H1 (cell line): ENCODE results near the gene RABL6. TPM values are rescaled to one million over a fixed set of nuclear protein-coding genes. Genes with fewer than 3 reads are reported as not detected.

Experiments used
- CTCF ChIA-PET: fragments of 300-600 bp; sonication (Branson Sonifier 250); formaldehyde crosslinking; loops from one replicate; lab custom pipeline; 2021; ENCODE audit not compliant: partially characterized antibody; lab: Charles Lee
- POLR2A ChIA-PET: fragments of 300-600 bp; sonication (Branson Sonifier 250); formaldehyde crosslinking; loops from one replicate; lab custom pipeline; 2021; ENCODE audit warnings: inconsistent platforms; ENCODE audit not compliant: partially characterized antibody; lab: Charles Lee
- DNase-seq, 2 experiments: peaks; one replicate each; pipeline versions ENCODE4 v3.0.0 to v3.0.0-alpha.2; 2010 to 2022; ENCODE audit warnings: low spot score in 2 of 2, low read depth in 1 of 2, mixed read lengths in 1 of 2
- FAIRE-seq: peaks from 2 replicates; lab custom pipeline; 2011; peaks lifted over from hg19 to GRCh38; lab: Jason Lieb, UNC
- H2AFZ ChIP-seq: 2 replicates; pipeline ENCODE4 v1.8.1; 2012; ENCODE audit warnings: low read length, inconsistent platforms
- H2AK5ac ChIP-seq: 2 replicates; pipeline ENCODE4 v1.6.1; 2013; ENCODE audit warnings: low read depth, low read length
- H2BK120ac ChIP-seq: replicated peaks from 2 replicates; pipeline ENCODE3; 2013; ENCODE audit warnings: low read depth, low read length, inconsistent platforms
- H2BK12ac ChIP-seq: 2 replicates; pipeline ENCODE4 v1.6.1; 2013; ENCODE audit warnings: low read depth, low read length
- H2BK15ac ChIP-seq: 2 replicates; pipeline ENCODE4 v1.6.1; 2013; ENCODE audit warnings: low read length
- H2BK20ac ChIP-seq: 2 replicates; pipeline ENCODE4 v1.6.1; 2013; ENCODE audit warnings: low read length
- H2BK5ac ChIP-seq: 2 replicates; pipeline ENCODE4 v1.6.1; 2013; ENCODE audit warnings: low read depth, low read length
- H3K14ac ChIP-seq: 2 replicates; pipeline ENCODE4 v1.6.1; 2013; ENCODE audit warnings: inconsistent platforms; ENCODE audit not compliant: insufficient read length
- H3K18ac ChIP-seq: 2 replicates; pipeline ENCODE4 v1.6.1; 2013; ENCODE audit warnings: low read length; ENCODE audit errors: extremely low read depth
- H3K23ac ChIP-seq: 2 replicates; pipeline ENCODE4 v1.6.1; 2013; ENCODE audit warnings: inconsistent platforms; ENCODE audit not compliant: insufficient read length
- H3K23me2 ChIP-seq: 2 replicates; pipeline ENCODE4 v1.6.1; 2013; ENCODE audit warnings: low read depth, low read length
- H3K27ac ChIP-seq: 2 replicates; pipeline ENCODE4 v1.6.1; 2011; ENCODE audit warnings: low read depth, low read length, inconsistent platforms
- H3K27me3 ChIP-seq, 4 experiments: replicated peaks in 1 of 4; 1 replicate in 1 of 4; 2 replicates in 3 of 4; pipeline versions ENCODE4 v1.6.1 to v1.8.1; 2011 to 2013; ENCODE audit warnings: low read length in 3 of 4, mild to moderate bottlenecking in 3 of 4, inconsistent platforms in 2 of 4, mixed read lengths in 2 of 4, moderate library complexity in 1 of 4; ENCODE audit not compliant: control insufficient read depth in 3 of 4, insufficient read depth in 3 of 4; ENCODE audit errors: extremely low read depth in 1 of 4
- H3K36me3 ChIP-seq, 4 experiments: 2 replicates each; pipeline versions ENCODE4 v1.6.1 to v1.8.1; 2011 to 2013; ENCODE audit warnings: mild to moderate bottlenecking in 4 of 4, low read length in 3 of 4, moderate library complexity in 2 of 4, control low read depth in 1 of 4, inconsistent platforms in 1 of 4; ENCODE audit not compliant: insufficient read depth in 4 of 4, control insufficient read depth in 2 of 4
- H3K4ac ChIP-seq: replicated peaks from 2 replicates; pipeline ENCODE3; 2013; ENCODE audit warnings: low read length, low read depth, mixed read lengths, inconsistent platforms; ENCODE audit not compliant: insufficient read length
- H3K4me1 ChIP-seq, 4 experiments: replicated peaks in 1 of 4; 1 replicate in 1 of 4; 2 replicates in 3 of 4; pipeline versions ENCODE4 v1.6.1 to v1.8.1; 2011 to 2013; ENCODE audit warnings: low read length in 3 of 4, inconsistent platforms in 2 of 4, mixed read lengths in 1 of 4; ENCODE audit not compliant: insufficient read depth in 4 of 4, control insufficient read depth in 3 of 4
- H3K4me2 ChIP-seq, 2 experiments: 2 replicates each; pipeline versions ENCODE4 v1.6.1 to v1.8.1; 2011 to 2013; ENCODE audit warnings: low read depth in 2 of 2, low read length in 2 of 2, control low read depth in 1 of 2, inconsistent platforms in 1 of 2, mild to moderate bottlenecking in 1 of 2; ENCODE audit not compliant: insufficient read depth in 1 of 2
- H3K4me3 ChIP-seq, 4 experiments: fragments of 200-600, 300-600 bp in 1 of 4; sonication (generic), shearing (Covaris generic), sonication (Bioruptor Twin) in 1 of 4; 2 replicates each; pipeline versions ENCODE4 v1.5.1 to v1.8.1; 2011 to 2016; ENCODE audit warnings: low read length in 4 of 4, low read depth in 3 of 4, control low read depth in 2 of 4, inconsistent platforms in 2 of 4, mild to moderate bottlenecking in 2 of 4, mixed read lengths in 1 of 4, moderate library complexity in 1 of 4; ENCODE audit not compliant: insufficient read depth in 2 of 4; ENCODE audit errors: extremely low read depth in 1 of 4
- H3K56ac ChIP-seq: replicated peaks from 2 replicates; pipeline ENCODE3; 2013; ENCODE audit warnings: low read depth, mild to moderate bottlenecking, mixed read lengths, low read length, inconsistent platforms; ENCODE audit not compliant: insufficient read length
- H3K79me1 ChIP-seq: 2 replicates; pipeline ENCODE4 v1.6.1; 2013; ENCODE audit warnings: low read depth, low read length, control low read depth
- H3K79me2 ChIP-seq, 2 experiments: 2 replicates each; pipeline versions ENCODE4 v1.6.1 to v1.8.1; 2012 to 2013; ENCODE audit warnings: low read length in 2 of 2, mild to moderate bottlenecking in 2 of 2, inconsistent platforms in 1 of 2; ENCODE audit not compliant: insufficient read depth in 2 of 2, control insufficient read depth in 1 of 2
- H3K9ac ChIP-seq, 4 experiments: replicated peaks in 1 of 4; 1 replicate in 1 of 4; 2 replicates in 3 of 4; pipeline versions ENCODE4 v1.6.1 to v1.8.1; 2011 to 2013; ENCODE audit warnings: low read depth in 3 of 4, low read length in 3 of 4, control low read depth in 2 of 4, mild to moderate bottlenecking in 2 of 4, moderate library complexity in 2 of 4, inconsistent platforms in 1 of 4; ENCODE audit errors: extremely low read depth in 1 of 4
- H3K9me3 ChIP-seq, 2 experiments: 2 replicates each; pipeline versions ENCODE4 v1.6.1 to v1.8.1; 2012 to 2013; ENCODE audit warnings: mild to moderate bottlenecking in 2 of 2, moderate library complexity in 2 of 2, control low read depth in 1 of 2, inconsistent platforms in 1 of 2, low read depth in 1 of 2, low read length in 1 of 2, mixed read lengths in 1 of 2; ENCODE audit not compliant: insufficient read depth in 2 of 2
- H4K20me1 ChIP-seq, 2 experiments: replicated peaks in 1 of 2; 2 replicates each; pipeline versions ENCODE3 to v1.8.1; 2011 to 2013; ENCODE audit warnings: inconsistent platforms in 2 of 2, low read length in 2 of 2, mild to moderate bottlenecking in 1 of 2; ENCODE audit not compliant: insufficient read depth in 2 of 2, control insufficient read depth in 1 of 2
- H4K5ac ChIP-seq: 2 replicates; pipeline ENCODE4 v1.6.1; 2013; ENCODE audit warnings: low read length, low read depth, mixed read lengths, inconsistent platforms; ENCODE audit not compliant: insufficient read length
- H4K8ac ChIP-seq: 2 replicates; pipeline ENCODE4 v1.8.0; 2013; ENCODE audit warnings: mild to moderate bottlenecking, moderate library complexity, low read length, inconsistent platforms; ENCODE audit not compliant: insufficient read depth; ENCODE audit errors: extremely low read depth
- H4K91ac ChIP-seq: replicated peaks from 2 replicates; pipeline ENCODE3; 2013; ENCODE audit warnings: low read length, mixed read lengths, inconsistent platforms; ENCODE audit not compliant: insufficient read length
- CBX5 ChIP-seq: fragments of 300-800, 300-1000 bp; sonication (generic); IDR thresholded peaks from 2 replicates; pipeline ENCODE4 v1.7.1; 2016; ENCODE audit warnings: antibody characterized with exemption, low read length, low read depth
- CHD2 ChIP-seq: IDR thresholded peaks from 2 replicates; pipeline ENCODE4 v1.6.1; 2012; ENCODE audit warnings: low read length, improper control_type of control experiment
- KDM1A ChIP-seq: fragments of 200-600, 300-600 bp; sonication (generic); IDR thresholded peaks from 2 replicates; pipeline ENCODE4 v1.7.1; 2016; ENCODE audit warnings: mild to moderate bottlenecking, low read length, borderline replicate concordance
- RNF2 ChIP-seq: fragments of 200-900, 300-1000 bp; sonication (generic); IDR thresholded peaks from 2 replicates; pipeline ENCODE4 v1.7.1; 2016; ENCODE audit warnings: borderline replicate concordance, low read depth, mild to moderate bottlenecking, antibody characterized with exemption, low read length; ENCODE audit not compliant: poor library complexity, severe bottlenecking; ENCODE audit errors: missing control alignments
- WGBS, 2 experiments: shearing (Covaris generic) in 1 of 2; methylation state at CpG; one replicate each; pipeline versions ENCODE4 v1.1.6 to v1.1.7; 2013 to 2015; ENCODE audit warnings: low lambda C conversion rate in 2 of 2, mixed read lengths in 2 of 2, inconsistent platforms in 1 of 2, low coverage in 1 of 2, missing lambda C conversion rate in 1 of 2; ENCODE audit not compliant: insufficient replicate concordance in 2 of 2, insufficient coverage in 1 of 2, insufficient read length in 1 of 2; ENCODE audit errors: extremely low coverage in 1 of 2, missing lambda C conversion rate in 1 of 2; 5-methylcytosine and 5-hydroxymethylcytosine counted together
- polyA plus RNA-seq, 7 experiments: library from polyadenylated mRNA; depleted of rRNA in 3 of 7; stranded (reverse) in 5 of 7; unstranded in 2 of 7; fragments of >200 nt in 5 of 7; fragments of 200-250 nt in 2 of 7; gene quantifications; 1 replicate in 5 of 7; 2 replicates in 1 of 7; 4 replicates in 1 of 7; pipeline versions ENCODE4 v1.2.1 to v1.2.3, GENCODE V29; 2011 to 2013; ENCODE audit warnings: missing spikeins in 2 of 7, mixed read lengths in 2 of 7
- total RNA-seq: library from RNA; stranded (reverse); fragmentation: NEBNext Ultra II Directional; extraction: Animal tissue kit (Norgen Biotek cat#: 25700); gene quantifications from 2 replicates; pipeline ENCODE4 v1.2.1, GENCODE V29; 2021
- TF ChIP-seq, protein P1 (sequence below): IDR thresholded peaks from 2 replicates; pipeline ENCODE4 v1.6.1; 2011; ENCODE audit warnings: low read depth, mild to moderate bottlenecking, low read length; ENCODE audit not compliant: insufficient read depth

RABL6 gene
- total and polyA plus RNA-seq, 2 of the 8 experiments (the other 6 are each of a cell fraction or from before 2014, with no cell fraction given), result 70.1 to 130 TPM

GRCh38 chr9:136881691-136882108, 74.0 kb downstream of the RABL6 start:
- DNase-seq (no peak), FAIRE-seq (no peak)
- Histone ChIP-seq H2AK5ac (no peak overlapping the region), H3K27me3 (no peaks in the 10 kb centered on the region), H3K18ac (no peak overlapping the region), H2BK20ac (no peak overlapping the region), H3K23me2 (peaks cover under 1% of the 10 kb centered on the region; the same call in 1 of the 2 replicates), H3K36me3 (no peaks in the 10 kb centered on the region), H3K27ac (no peak overlapping the region), H3K4ac (no peak overlapping the region), H3K79me1 (no peaks in the 10 kb centered on the region), H4K91ac (no peak overlapping the region), H2BK120ac (no peak overlapping the region), H3K23ac (no peak overlapping the region), H4K5ac (no peak overlapping the region), H4K8ac (no peak overlapping the region), H3K4me2 (no peak overlapping the region), H3K14ac (no peak overlapping the region), H3K9me3 (peaks cover 0 to 2% of the 10 kb centered on the region in 2 experiments; a peak in 1 of 4 replicates), H2BK5ac (peak overlapping the region; percentile 9; the same call in 1 of the 2 replicates), H3K4me1 (no peaks in the 10 kb centered on the region; a peak in 2 of 7 replicates), H2BK12ac (no peak overlapping the region), H3K4me3 (no peak overlapping the region), H4K20me1 (peaks cover 0 to 1% of the 10 kb centered on the region in 2 experiments), H3K56ac (no peak overlapping the region), H3K9ac (no peak overlapping the region), H3K79me2 (peaks cover 0 to under 1% of the 10 kb centered on the region in 2 experiments; a peak in 2 of 4 replicates), H2BK15ac (no peak overlapping the region), H2AFZ (no peak overlapping the region)
- WGBS, 2 experiments, result 69% methylated on average over 8 of the region's 9 CpGs; no CpG with 5 or more reads in 1 of the 2 experiments
- CTCF ChIA-PET, result interaction anchor here (0.9 to 1.8 kb wide), 4 partner anchors 9 to 21 kb away, joined by 3 to 6 read pairs (median 4); no protein-coding TSS in a partner anchor
- POLR2A ChIA-PET, result interaction anchor here (0.5 to 2.6 kb wide), 9 partner anchors 8 to 480 kb away, joined by 3 to 16 read pairs (median 4); partner anchors contain the start of gene EDF1
- TF ChIP-seq KDM1A (no peak), CHD2 (no peak), CBX5 (no peak), RNF2 (no peak)
- TF ChIP-seq, protein P1, sequence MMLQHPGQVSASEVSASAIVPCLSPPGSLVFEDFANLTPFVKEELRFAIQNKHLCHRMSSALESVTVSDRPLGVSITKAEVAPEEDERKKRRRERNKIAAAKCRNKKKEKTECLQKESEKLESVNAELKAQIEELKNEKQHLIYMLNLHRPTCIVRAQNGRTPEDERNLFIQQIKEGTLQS, result no peak
